GM19397 (cell line): ENCODE measurements around the gene ST3GAL2.
A peak's percentile ranks its signal among the peaks of the same experiment; 100 is the strongest.
"Not testable (repeated sequence)": the region's sequence is repeated elsewhere in the genome, so short reads cannot be mapped to it uniquely, and the experiment has no call there.

Source experiments
- ATAC-seq: cut with Tn5 transposase; IDR thresholded peaks from one replicate; pipeline ENCODE4 v1.9.1; 2021; ENCODE audit warnings: mild to moderate bottlenecking, moderate library complexity; ENCODE audit not compliant: unreplicated experiment

ST3GAL2 gene

GRCh38 chr16:70419384-70420327 is 19.2 kb downstream of the ST3GAL2 start:
- no peak for ATAC-seq

DNA sequence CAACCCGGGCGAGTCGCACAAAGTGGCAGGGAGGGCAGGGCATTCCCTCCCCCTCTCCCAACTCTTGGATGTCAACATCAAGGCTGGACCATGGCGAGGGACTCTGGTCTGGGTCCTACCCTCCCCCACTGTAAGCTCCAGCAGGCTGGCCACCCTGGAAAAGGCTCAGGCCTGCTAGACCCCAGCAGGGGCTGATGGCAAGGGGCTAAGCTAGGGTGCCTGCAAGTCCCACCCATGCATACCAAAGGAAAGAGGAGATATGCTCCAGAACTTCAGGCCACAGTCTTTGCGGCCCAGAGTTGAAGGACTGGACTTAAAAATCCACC is 19.9 kb downstream of the ST3GAL2 start:
- ATAC-seq: no peak

GRCh38 chr16:70418274-70418992 is 20.5 kb downstream of the ST3GAL2 start:
- no peak for ATAC-seq

- ATAC-seq: no peak
These were observed 21.2 kb downstream of the ST3GAL2 start for GRCh38 chr16:70417661-70418060.

DNA sequence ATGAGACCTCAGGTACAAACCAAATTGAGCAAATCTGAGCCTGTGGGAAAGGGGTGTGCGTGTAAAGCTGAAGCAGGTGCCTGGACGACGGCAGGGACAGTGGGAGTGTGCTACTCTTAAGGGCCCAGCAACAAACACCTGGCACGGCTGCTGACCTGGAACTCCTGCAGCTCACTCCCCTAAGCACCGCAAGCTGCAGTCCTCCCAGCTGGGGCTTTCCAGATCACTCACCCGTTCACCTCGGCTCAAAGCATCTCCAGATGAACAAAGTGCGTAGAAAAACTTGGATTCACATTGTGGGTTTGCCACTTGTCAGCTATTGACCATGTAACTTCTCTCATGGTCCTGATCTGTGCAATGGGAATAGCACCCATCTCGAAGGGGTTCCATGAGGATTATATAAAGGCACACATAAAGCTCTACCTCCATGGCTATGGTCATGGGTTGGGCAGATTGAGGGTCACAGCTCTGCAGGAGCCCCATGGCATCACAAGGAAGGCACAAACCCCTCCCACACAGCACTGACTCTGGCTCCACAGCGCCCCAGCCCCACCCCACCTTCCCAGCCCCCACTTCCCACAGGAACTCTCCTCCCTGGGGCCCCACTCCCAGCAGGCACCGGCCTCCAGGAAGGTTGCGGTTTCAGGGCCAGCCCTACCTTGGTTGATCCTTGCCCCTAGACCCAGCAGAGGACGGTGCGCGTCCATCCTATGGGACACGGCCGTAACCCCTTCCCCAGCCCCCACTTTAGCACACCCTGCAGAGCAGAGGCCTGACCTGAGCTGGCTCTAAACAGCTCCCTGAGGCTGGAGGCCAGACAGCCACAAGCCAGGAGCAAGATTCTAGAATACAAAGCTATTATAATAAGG is 21.9 kb downstream of the ST3GAL2 start:
- peak; percentile 81 for ATAC-seq

DNA sequence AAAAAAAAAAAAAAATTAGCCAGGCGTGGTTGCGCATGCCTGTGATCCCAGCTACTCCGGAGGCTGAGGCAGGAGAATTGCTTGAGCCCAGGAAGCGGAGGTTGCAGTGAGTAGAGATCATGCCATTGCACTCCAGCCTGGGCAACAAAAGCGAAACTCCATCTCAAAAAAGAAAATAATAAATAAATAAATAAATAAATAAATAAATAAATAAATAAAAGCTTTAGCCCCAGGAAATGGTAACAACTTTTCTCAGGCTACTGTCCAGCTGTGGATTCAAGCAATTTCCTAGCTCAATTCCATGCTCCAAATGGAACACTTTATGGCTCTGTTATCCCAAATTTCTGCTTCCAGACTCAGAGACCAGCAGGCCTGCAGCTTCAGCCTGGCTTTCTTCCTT is 25.3 kb downstream of the ST3GAL2 start:
- ATAC-seq: not testable (repeated sequence)

- no peak for ATAC-seq
These were observed 26.5 kb downstream of the ST3GAL2 start for GRCh38 chr16:70412385-70412784.

GRCh38 chr16:70410734-70411133 is 28.2 kb downstream of the ST3GAL2 start:
- no peak for ATAC-seq

DNA sequence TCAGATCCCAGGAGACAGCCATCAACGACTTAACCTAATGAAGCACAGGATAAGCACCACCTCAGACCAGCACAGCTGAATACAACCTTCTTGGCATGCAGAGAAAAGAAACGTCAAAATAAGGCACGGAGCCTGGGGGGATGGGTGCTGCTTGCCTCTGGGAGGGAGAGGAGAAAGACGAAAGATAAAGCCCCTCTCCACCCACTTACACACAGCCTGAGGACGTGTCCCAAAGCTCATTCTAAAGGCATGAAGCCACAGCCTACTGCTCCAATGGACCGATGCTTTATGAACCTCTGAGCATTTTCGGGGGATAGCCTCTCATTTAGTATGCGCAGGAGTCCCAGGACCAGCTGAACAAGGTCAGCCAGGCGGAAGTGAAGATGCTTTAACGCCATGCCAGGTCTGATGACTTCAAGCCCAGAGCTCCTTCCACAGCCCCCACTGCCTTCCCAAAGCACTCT is 31.1 kb downstream of the ST3GAL2 start:
- no peak for ATAC-seq

DNA sequence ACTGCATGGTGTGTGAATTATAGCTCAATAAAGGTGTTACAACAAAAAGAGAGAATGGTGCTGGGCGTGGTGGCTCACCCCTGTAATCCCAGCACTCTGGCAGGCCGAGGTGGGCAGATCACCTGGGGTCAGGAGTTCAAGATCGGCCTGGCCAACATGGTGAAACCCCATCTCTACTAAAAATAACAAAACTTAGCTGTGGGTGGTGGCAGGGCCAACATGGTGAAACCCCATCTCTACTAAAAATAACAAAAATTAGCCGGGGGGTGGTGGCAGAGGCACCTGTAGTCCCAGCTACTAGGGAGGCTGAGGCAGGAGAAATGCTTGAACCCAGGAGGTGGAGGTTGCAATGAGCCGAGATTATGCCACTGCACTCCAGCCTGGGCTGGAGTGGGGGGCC is 32.8 kb downstream of the ST3GAL2 start:
- not testable (repeated sequence) for ATAC-seq

- ATAC-seq: no peak
These were observed 35.8 kb downstream of the ST3GAL2 start for GRCh38 chr16:70402916-70403659.

GRCh38 chr16:70399951-70400350 is 38.9 kb downstream of the ST3GAL2 start:
- ATAC-seq: no peak

DNA sequence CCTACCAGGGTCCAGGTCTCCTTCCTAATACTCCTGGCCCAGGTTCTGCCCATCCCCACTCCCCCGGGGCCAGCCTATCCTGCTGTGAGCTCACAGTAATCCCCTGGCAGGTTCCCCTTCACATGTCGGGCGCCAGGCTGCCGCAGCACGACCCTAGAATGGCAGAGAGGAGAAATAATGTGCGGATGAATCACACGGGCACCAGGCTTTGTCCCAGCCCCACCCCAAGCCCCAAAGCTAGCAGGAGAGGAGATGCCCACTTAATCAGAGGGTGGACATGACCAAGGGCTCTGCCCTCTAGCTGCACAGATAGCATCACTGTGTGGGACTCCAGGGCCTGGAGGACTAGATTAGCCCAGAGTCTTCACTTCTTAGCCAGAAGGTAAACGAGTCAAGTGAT is 39.5 kb downstream of the ST3GAL2 start:
- no peak for ATAC-seq

- ATAC-seq: no peak
These were observed 40.6 kb downstream of the ST3GAL2 start for GRCh38 chr16:70398177-70398743.

DNA sequence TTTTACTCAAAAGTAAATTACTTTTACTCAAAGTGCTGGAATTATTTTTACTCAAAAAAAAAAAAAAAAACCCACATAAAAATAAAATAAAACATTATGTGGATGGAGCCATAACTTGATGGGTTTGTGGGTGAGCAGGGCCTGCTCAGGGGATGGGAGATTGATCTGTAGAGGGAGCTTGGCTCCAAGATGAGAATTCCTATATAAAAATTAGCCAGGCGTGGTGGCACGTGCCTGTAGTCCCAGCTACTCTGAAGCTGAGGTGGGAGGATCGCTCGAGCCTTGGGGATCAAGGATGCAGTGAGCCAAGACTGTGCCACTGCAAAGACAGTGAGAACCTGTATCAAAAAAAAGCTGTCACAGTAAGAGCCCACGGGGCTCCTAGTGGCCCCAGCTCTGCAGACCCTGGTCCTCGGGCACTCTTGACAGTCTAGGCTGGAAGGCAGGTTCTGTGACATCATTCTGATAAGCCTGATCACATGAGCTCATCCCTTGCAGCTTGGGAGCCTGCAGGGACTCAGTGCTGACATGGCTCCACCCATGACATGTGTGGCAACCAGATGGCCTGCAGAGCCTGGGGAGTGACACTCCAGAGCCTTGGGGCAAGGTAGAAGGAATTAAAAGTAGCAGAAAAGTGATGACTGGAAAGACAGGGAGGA is 42.5 kb downstream of the ST3GAL2 start:
- no peak for ATAC-seq

GRCh38 chr16:70395345-70395901 is 43.5 kb downstream of the ST3GAL2 start:
- ATAC-seq: peak; percentile 50

- ATAC-seq: peak; percentile 14
These were observed 44.0 kb downstream of the ST3GAL2 start for GRCh38 chr16:70394853-70395252.

- ATAC-seq: no peak
These were observed 45.2 kb downstream of the ST3GAL2 start for GRCh38 chr16:70393662-70394061.

- ATAC-seq: no peak
These were observed 46.3 kb downstream of the ST3GAL2 start for GRCh38 chr16:70392606-70393005.
